GM23248 (cell line): Measurements from ENCODE around the gene AHRR. TPM values are rescaled to one million over a fixed set of nuclear protein-coding genes. Genes with fewer than 3 reads are reported as not detected.

ENCODE experiments used
- DNase-seq: peaks from one replicate; pipeline ENCODE4 v3.0.0-alpha.2; 2015
- H2AFZ ChIP-seq: fragments of 200-600 bp; sonication (generic); 2 replicates; pipeline ENCODE4 v1.6.1; 2016; ENCODE audit warnings: antibody characterized with exemption
- H3F3A ChIP-seq: fragments of 200-600 bp; sonication (generic); 2 replicates; pipeline ENCODE4 v1.6.1; 2016; ENCODE audit warnings: mild to moderate bottlenecking, antibody characterized with exemption, mixed run types; ENCODE audit not compliant: insufficient read depth
- H3K27ac ChIP-seq: fragments of 200-600 bp; sonication (generic); 2 replicates; pipeline ENCODE4 v1.5.1; 2016; ENCODE audit warnings: mild to moderate bottlenecking
- H3K27me3 ChIP-seq: fragments of 200-600 bp; sonication (generic); replicated peaks from 2 replicates; pipeline ENCODE4 v1.6.1; 2016; ENCODE audit warnings: mild to moderate bottlenecking; ENCODE audit not compliant: insufficient read depth
- H3K36me3 ChIP-seq: fragments of 200-600 bp; sonication (generic); 2 replicates; pipeline ENCODE4 v1.6.1; 2016; ENCODE audit warnings: low read depth, mild to moderate bottlenecking
- H3K4me1 ChIP-seq: fragments of 200-600 bp; sonication (generic); 2 replicates; pipeline ENCODE4 v1.6.1; 2016; ENCODE audit warnings: mild to moderate bottlenecking; ENCODE audit not compliant: insufficient read depth
- H3K4me2 ChIP-seq: fragments of 200-600 bp; sonication (generic); one replicate; pipeline ENCODE4 v1.6.1; 2016; ENCODE audit warnings: mild to moderate bottlenecking; ENCODE audit not compliant: unreplicated experiment
- H3K4me3 ChIP-seq: fragments of 200-600 bp; sonication (generic); 2 replicates; pipeline ENCODE4 v1.5.1; 2016; ENCODE audit warnings: mild to moderate bottlenecking
- H3K79me2 ChIP-seq: fragments of 200-600 bp; sonication (generic); 2 replicates; pipeline ENCODE4 v1.6.1; 2016; ENCODE audit warnings: mild to moderate bottlenecking; ENCODE audit not compliant: insufficient read depth
- H3K9ac ChIP-seq: fragments of 200-600 bp; sonication (generic); 2 replicates; pipeline ENCODE4 v1.6.1; 2016; ENCODE audit warnings: mild to moderate bottlenecking
- H3K9me2 ChIP-seq: fragments of 200-600 bp; sonication (generic); 2 replicates; pipeline ENCODE4 v1.6.1; 2016; ENCODE audit warnings: mixed run types, mild to moderate bottlenecking, moderate library complexity; ENCODE audit not compliant: insufficient read depth
- H3K9me3 ChIP-seq: fragments of 200-600 bp; sonication (generic); one replicate; pipeline ENCODE4 v1.6.1; 2017; ENCODE audit warnings: low read depth
- H4K20me1 ChIP-seq: fragments of 200-600 bp; sonication (generic); 2 replicates; pipeline ENCODE4 v1.6.0; 2016; ENCODE audit not compliant: insufficient read depth
- EZH2 ChIP-seq: fragments of 200-600 bp; sonication (generic); IDR thresholded peaks from 2 replicates; pipeline ENCODE4 v1.6.1; 2018; ENCODE audit warnings: antibody characterized with exemption, mild to moderate bottlenecking; ENCODE audit not compliant: insufficient read depth, poor library complexity, severe bottlenecking
- EZH2phosphoT487 ChIP-seq: fragments of 200-600 bp; sonication (generic); IDR thresholded peaks from 2 replicates; pipeline ENCODE4 v1.6.1; 2018; ENCODE audit warnings: antibody characterized with exemption, moderate library complexity, mild to moderate bottlenecking, low read depth; ENCODE audit not compliant: insufficient read depth
- WGBS, 2 experiments: methylation state at CpG; one replicate each; pipeline ENCODE4 v1.1.6; 2015 to 2017; ENCODE audit warnings: low lambda C conversion rate in 2 of 2, low coverage in 1 of 2; ENCODE audit errors: missing lambda C conversion rate in 2 of 2; 5-methylcytosine and 5-hydroxymethylcytosine counted together
- in situ Hi-C: fragments of 300-500 bp; cut with MboI; formaldehyde crosslinking; loops from 2 replicates; pipeline ENCODE4 v1.15.0; 2020
- polyA plus RNA-seq: library from polyadenylated mRNA; unstranded; fragments of >200 nt; fragmentation: Nextera tagmentation; extraction: Ambion mirVana; gene quantifications from 2 replicates; pipeline ENCODE4 v1.2.1, GENCODE V29; 2016
- total RNA-seq: library from RNA; depleted of rRNA; stranded (reverse); fragments of >200 nt; shearing (Covaris generic); gene quantifications from 2 replicates; pipeline ENCODE4 v1.2.3, GENCODE V29; 2014

Gene AHRR
- total and polyA plus RNA-seq, 2 experiments from 2014 or later: 13.2 to 33.7 TPM

- Histone ChIP-seq H4K20me1 (no peaks in the 10 kb centered on the region), H3K27ac (no peak overlapping the region), H3F3A (peaks cover 10% of the 10 kb centered on the region), H3K79me2 (peaks cover 86% of the 10 kb centered on the region), H3K9me3 (peaks cover 3% of the 10 kb centered on the region), H3K9me2 (no peaks in the 10 kb centered on the region), H3K4me2 (no peak overlapping the region), H3K4me1 (peaks cover 10% of the 10 kb centered on the region), H2AFZ (no peak overlapping the region), H3K36me3 (peaks cover 33% of the 10 kb centered on the region), H3K9ac (no peak overlapping the region), H3K27me3 (no peaks in the 10 kb centered on the region), H3K4me3 (no peak overlapping the region)
- in situ Hi-C loops: no loop called here
- WGBS, 2 experiments: 93 to 96% methylated on average over 27 to 28 of the region's 28 CpGs
- no peak for DNase-seq
- TF ChIP-seq EZH2 (no peak), EZH2phosphoT487 (no peak)
These were observed 135.1 kb downstream of the AHRR start for GRCh38 chr5:456351-457194.

- Histone ChIP-seq H3K27ac (no peak overlapping the region), H3K79me2 (peaks cover 77% of the 10 kb centered on the region), H3K9me3 (no peaks in the 10 kb centered on the region), H2AFZ (no peak overlapping the region), H3F3A (peaks cover 10% of the 10 kb centered on the region), H4K20me1 (no peaks in the 10 kb centered on the region), H3K9ac (no peak overlapping the region), H3K4me3 (no peak overlapping the region), H3K4me1 (peaks cover 10% of the 10 kb centered on the region), H3K36me3 (peaks cover 25% of the 10 kb centered on the region), H3K4me2 (no peak overlapping the region), H3K9me2 (no peaks in the 10 kb centered on the region), H3K27me3 (no peaks in the 10 kb centered on the region)
- no peak for DNase-seq
- 96% methylated on average over 18 to 19 of the region's 19 CpGs for WGBS, 2 experiments
- in situ Hi-C loops: no loop called here
- TF ChIP-seq EZH2phosphoT487 (no peak), EZH2 (no peak)
These were observed 135.9 kb downstream of the AHRR start for GRCh38 chr5:457195-457961.

- Histone ChIP-seq H3K4me2 (peak overlapping the region; percentile 16), H3K27me3 (no peaks in the 10 kb centered on the region), H3F3A (peaks cover 10% of the 10 kb centered on the region), H4K20me1 (no peaks in the 10 kb centered on the region), H3K9ac (peak overlapping the region; percentile 70), H3K9me3 (no peaks in the 10 kb centered on the region), H3K79me2 (peaks cover 65% of the 10 kb centered on the region), H3K4me3 (no peak overlapping the region), H3K36me3 (peaks cover 21% of the 10 kb centered on the region; the same call in 1 of the 2 replicates), H3K27ac (peak overlapping the region; percentile 83), H3K9me2 (no peaks in the 10 kb centered on the region), H3K4me1 (peaks cover 10% of the 10 kb centered on the region), H2AFZ (no peak overlapping the region)
- peak; percentile 92 for DNase-seq
- in situ Hi-C loops: no loop called here
- TF ChIP-seq EZH2: no peak
- TF ChIP-seq EZH2phosphoT487: no peak
- 54% methylated on average over 17 of the region's 17 CpGs for WGBS, 2 experiments
These were observed 137.2 kb downstream of the AHRR start for GRCh38 chr5:458547-459353.

GRCh38 chr5:459562-460272 lies 138.2 kb downstream of the AHRR start:
- in situ Hi-C loops: no loop called here
- H3K79me2 ChIP-seq: peaks cover 56% of the 10 kb centered on the region
- H2AFZ ChIP-seq: no peak overlapping the region
- H3K27ac ChIP-seq: peak overlapping the region; percentile 83
- no peaks in the 10 kb centered on the region for H3K27me3 ChIP-seq
- peak overlapping the region; percentile 70 for H3K9ac ChIP-seq
- TF ChIP-seq EZH2 (no peak), EZH2phosphoT487 (no peak)
- H3K9me3 ChIP-seq: no peaks in the 10 kb centered on the region
- no peaks in the 10 kb centered on the region for H4K20me1 ChIP-seq
- H3K4me1 ChIP-seq: peaks cover 10% of the 10 kb centered on the region
- DNase-seq: no peak
- H3K4me3 ChIP-seq: no peak overlapping the region
- no peak overlapping the region for H3K4me2 ChIP-seq
- peaks cover 10% of the 10 kb centered on the region for H3F3A ChIP-seq
- peaks cover 18% of the 10 kb centered on the region; the same call in 1 of the 2 replicates for H3K36me3 ChIP-seq
- no peaks in the 10 kb centered on the region for H3K9me2 ChIP-seq
- 96% methylated on average over 24 of the region's 24 CpGs for WGBS, 2 experiments
